Fibroblast of mammary gland (primary cell): Measurements from ENCODE around the gene DAND5.
"Not testable (repeated sequence)": the region's sequence is repeated elsewhere in the genome, so short reads cannot be mapped to it uniquely, and the experiment has no call there.

ENCODE experiments used
- DNase-seq: peaks from one replicate; pipeline ENCODE4 v3.0.0-alpha.2; 2010; ENCODE audit warnings: low read depth
- H3K4me3 ChIP-seq: 2 replicates; pipeline ENCODE4 v1.5.1; 2011; ENCODE audit warnings: low read depth, mild to moderate bottlenecking, low read length, moderate library complexity; ENCODE audit not compliant: control insufficient read depth
- CTCF ChIP-seq: conservative IDR thresholded peaks from 2 replicates; pipeline ENCODE4 v1.5.1; 2011; ENCODE audit warnings: low read depth, low read length, inconsistent platforms; ENCODE audit not compliant: control insufficient read depth, insufficient read depth

DAND5 gene

DNA sequence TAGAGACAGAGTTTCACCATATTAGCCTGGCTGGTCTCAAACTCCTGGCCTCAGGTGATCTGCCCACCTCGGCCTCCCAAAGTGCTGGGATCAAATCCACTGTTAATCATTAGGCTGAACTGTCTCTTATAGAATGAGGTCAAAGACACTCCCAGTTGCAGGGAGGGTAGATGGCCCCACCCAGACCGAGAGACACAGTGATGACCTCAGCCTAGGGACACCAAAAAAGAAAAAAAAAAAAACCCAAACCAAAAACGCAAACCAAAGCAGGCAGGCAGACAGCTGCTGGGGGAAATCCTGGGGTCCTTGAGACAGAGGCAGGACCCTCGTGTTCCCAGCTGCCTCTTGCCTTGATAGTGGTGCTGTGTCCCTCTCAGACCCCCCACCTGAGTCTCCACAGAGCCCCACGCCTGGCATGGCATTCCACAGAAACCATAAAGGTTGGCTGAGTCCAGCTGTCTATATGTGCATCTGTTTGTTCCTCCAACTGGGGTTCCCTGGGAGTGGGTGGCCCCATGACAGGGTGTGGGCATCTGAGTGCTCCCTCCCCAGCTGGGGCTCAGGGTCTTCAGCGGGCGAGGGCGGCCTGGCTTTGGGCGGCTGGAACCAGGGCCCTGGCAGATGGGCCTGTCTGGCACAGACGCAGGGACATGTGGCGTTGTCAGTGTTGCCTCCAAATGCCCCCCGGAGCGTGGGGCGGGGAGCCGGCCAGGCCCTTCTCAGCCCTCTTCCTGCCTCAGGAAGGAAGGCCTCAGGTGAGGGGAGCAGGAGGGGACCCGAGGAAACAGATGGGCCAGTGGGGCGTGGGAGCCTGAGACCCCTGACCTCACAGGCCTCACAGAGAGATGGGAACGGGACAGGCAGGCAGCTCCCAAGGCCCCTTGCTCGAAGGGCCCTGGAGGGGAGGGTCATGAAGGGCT is 5.2 kb downstream of the DAND5 start:
- no peak for TF ChIP-seq CTCF
- no peak for DNase-seq
- H3K4me3 ChIP-seq: no peak overlapping the region

DNA sequence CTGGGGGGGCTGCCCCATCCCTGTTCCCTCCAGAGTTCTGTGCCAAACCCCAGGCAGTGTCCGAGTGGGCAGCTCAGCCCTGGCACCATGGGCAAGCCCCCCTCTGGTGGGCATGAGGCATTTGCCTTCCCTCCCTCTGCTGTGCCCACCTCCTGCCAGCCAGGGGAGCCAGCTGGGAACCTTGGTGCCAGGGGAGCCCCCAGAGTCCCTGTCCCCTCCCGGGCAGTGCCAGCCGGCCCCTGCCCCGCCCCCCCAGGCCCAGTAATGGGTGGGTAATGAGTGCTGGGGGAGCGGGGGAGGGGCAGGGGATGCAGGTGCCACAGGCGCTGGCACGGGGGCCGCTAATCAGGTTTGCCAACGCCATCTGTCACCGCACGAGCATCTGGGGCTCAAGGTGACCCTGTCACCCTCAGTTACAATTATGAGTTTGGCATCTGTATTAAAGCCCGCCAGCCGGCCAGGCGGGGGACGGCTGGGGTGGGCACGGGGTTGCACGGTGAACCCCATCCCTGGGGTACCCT is 5.9 kb downstream of the DAND5 start:
- no peak for DNase-seq
- H3K4me3 ChIP-seq: no peak overlapping the region

GRCh38 chr19:12976109-12976508 is 6.7 kb downstream of the DAND5 start:
- H3K4me3 ChIP-seq, DNase-seq: not testable (repeated sequence)

More for the DNA sequence above, 5.9 kb downstream of the DAND5 start:
- no peak for TF ChIP-seq CTCF

DNA sequence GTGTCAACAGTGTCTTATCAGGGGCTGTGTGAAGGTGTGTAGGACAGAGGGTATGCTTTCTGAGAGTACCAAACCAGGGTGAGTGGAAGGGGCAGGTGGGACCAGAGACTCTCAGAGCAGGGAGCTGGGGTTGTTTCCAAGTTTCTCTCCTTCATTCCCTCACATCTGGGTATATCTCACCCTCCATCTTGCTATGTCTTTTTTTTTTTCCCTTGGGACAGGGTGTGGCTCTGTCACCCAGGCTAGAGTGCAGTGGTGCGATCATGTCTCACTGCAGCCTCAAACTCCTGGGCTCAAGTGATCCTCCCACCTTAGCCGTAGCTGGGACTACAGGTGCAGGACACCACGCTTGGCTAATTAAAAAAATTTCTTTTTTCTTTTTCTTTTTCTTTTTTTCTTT is 10.6 kb downstream of the DAND5 start:
- no peak for DNase-seq
- TF ChIP-seq CTCF: no peak

DNA sequence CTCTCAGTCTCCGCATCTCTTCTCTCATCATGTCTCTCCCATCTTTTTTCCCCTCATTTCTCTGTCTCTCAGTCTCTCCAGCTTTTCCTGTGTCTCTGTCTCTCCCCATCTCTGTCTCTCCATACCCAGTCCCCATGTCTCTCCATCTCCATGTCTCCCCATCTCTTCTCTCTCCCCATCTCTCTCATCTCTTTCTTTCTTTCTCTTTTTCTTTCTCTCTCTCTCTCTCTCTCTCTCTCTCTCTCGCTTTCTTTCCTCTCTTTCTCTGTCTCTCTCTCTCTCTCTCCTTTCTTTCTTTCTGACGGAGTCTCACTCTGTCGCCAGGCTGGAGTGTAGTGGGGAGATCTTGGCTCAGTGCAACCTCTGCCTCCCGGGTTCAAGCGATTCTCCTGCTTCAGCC is 13.3 kb downstream of the DAND5 start:
- no peak for TF ChIP-seq CTCF
- DNase-seq: no peak

More for the DNA sequence above, 10.6 kb downstream of the DAND5 start:
- H3K4me3 ChIP-seq: no peak overlapping the region

DNA sequence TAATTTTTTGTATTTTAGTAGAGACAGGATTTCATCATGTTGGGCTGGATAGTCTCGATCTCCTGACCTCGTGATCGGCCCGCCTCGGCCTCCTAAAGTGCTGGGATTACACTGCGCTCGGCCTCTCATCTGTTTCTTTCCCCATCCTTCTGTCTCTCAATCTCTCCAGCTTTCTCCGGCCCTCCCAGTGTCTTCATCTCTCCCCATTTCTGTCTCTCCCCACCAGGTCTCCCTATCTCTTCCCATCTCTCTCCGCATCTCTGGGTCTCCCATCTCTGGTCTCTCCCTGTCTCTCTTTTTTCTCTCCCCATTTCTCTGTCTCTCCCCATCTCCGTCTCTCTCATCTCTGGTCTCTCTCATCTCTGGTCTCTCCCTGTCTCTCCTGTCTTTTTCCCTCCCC is 13.7 kb downstream of the DAND5 start:
- peak overlapping the region; percentile 34 for H3K4me3 ChIP-seq
- no peak for DNase-seq
- no peak for TF ChIP-seq CTCF

More for the DNA sequence above, 13.3 kb downstream of the DAND5 start:
- no peak overlapping the region for H3K4me3 ChIP-seq

DNA sequence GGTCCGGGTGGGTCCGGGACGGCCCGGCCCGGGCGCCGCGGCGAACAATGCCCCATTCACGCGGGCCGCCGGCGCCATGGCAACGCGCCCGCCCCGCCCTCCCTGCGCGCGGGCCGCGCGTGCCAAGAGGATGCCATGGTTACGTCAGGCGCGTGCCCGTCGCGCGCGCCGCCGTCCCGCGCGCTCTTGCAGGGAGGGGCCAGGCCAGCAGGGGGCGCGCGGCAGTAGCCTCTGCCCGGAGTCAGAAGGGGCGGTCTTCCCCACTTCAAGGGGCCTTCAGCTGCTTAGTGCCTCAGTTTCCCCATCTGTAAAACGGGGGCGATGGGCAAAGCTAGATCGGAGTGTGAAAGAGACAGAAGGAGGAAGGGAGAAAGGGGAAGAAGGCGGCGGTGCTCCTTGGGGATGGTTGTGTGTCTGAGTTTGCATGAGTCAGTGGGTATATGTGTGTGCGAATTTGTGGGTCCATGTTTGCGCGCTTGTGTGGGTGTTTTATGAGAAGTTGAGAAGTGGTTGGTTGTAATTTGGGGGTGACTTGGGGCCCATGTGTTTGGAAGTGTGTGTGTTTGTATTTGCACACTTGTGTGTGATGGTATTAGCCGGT is 14.3 kb downstream of the DAND5 start:
- TF ChIP-seq CTCF: peak; percentile 45
- peak; percentile 66 for DNase-seq
- peak overlapping the region; percentile 34 for H3K4me3 ChIP-seq
